SK-N-SH treated with all-trans-retinoic acid at 6 μM for 48 hours (cell line): Measurements from ENCODE around the gene GJA9.

Source experiments
- ESRRG ChIP-seq: fragments of 250-450 bp; sonication (Bioruptor Pico); IDR thresholded peaks from 2 replicates; pipeline ENCODE4 v1.6.1; 2021; ENCODE audit warnings: mild to moderate bottlenecking
- GLIS3 ChIP-seq: fragments of 250-450 bp; sonication (Bioruptor Pico); IDR thresholded peaks from 2 replicates; pipeline ENCODE4 v1.5.0; 2020; ENCODE audit warnings: mild to moderate bottlenecking, moderate library complexity

DNA sequence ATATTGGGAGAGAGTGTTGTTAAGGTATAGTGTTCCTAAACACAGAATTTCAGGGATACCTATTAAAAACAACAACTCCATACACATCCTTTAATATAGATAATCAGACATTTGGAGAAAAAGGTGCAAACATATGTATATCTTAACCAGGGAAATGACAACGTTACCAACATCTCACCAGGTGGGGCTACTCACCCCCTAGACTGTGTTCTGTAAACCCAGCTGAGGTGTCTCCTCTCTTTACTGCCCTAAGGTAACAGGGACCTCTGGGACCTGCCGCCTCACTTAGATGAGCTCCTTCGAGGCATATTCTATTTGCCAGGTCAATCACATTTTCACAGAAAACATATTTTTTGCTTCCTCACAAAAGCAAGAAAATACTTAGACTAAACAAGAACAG, 35.2 kb downstream of the GJA9 start:
- TF ChIP-seq GLIS3 (no peak), ESRRG (CRISPR knock-in tag) (no peak)
